Measurements from ENCODE around the gene FGFR2. TPM values are rescaled to one million over a fixed set of nuclear protein-coding genes. Genes with fewer than 3 reads are reported as not detected.

FGFR2 gene
- total and polyA plus RNA-seq, 9 of the 15 experiments (the other 6 are each of a cell fraction or from before 2014, with no cell fraction given) = 0.20 TPM; not detected in 8

GRCh38 chr10:121556918-121557573 is 41.2 kb downstream of the FGFR2 start:
- POLR2A ChIA-PET = no interaction called here
- Histone ChIP-seq H3K4me2 (ENCODE audit: insufficient read depth, low read length) (no peak overlapping the region), H3K27ac (ENCODE audit: extremely low read depth, low read depth, low read length) (no peak overlapping the region), H3K4me3 (no peak overlapping the region), H3K9me3 (replicated peaks; ENCODE audit: control insufficient read depth, insufficient read depth, low read depth, low read length) (no peaks in the 10 kb centered on the region), H3K4me1 (replicated peaks in 1 of 2; ENCODE audit: control insufficient read depth in 2 of 2, insufficient read depth in 2 of 2, low read length in 2 of 2) (no peaks in the 10 kb centered on the region), H3K9ac (ENCODE audit: insufficient read depth in 1 of 2, low read depth in 2 of 2, low read length in 2 of 2) (no peak overlapping the region), H4K20me1 (replicated peaks; ENCODE audit: control insufficient read depth, insufficient read depth, low read length) (no peaks in the 10 kb centered on the region), H3K27me3 (ENCODE audit: control insufficient read depth in 2 of 2, insufficient read depth in 2 of 2, low read length in 2 of 2) (no peaks in the 10 kb centered on the region; a peak in 2 of 5 replicates), H3K79me2 (ENCODE audit: control insufficient read depth, insufficient read depth, low read length) (no peaks in the 10 kb centered on the region), H2AFZ (ENCODE audit: low read depth, low read length) (no peak overlapping the region), H3K9me1 (ENCODE audit: control insufficient read depth, insufficient read depth, low read length) (no peaks in the 10 kb centered on the region), H3K36me3 (ENCODE audit: control insufficient read depth, insufficient read depth, low read length) (no peaks in the 10 kb centered on the region)
- FAIRE-seq (no peak), DNase-seq (ENCODE audit: extremely low read depth in 1 of 4, low spot score in 3 of 4) (no peak), ATAC-seq (no peak)
- intact Hi-C loops (cut with micrococcal nuclease) = no loop called here
- TF ChIP-seq NCOR1 (IDR thresholded peaks at IDR 0.05) (no peak), HOXB6 (CRISPR knock-in tag; IDR thresholded peaks at IDR 0.05; ENCODE audit: borderline replicate concordance) (no peak), MTA2 (IDR thresholded peaks at IDR 0.05; ENCODE audit: low read depth) (no peak), MCM3 (IDR thresholded peaks at IDR 0.05) (no peak), TBP (optimal IDR thresholded peaks at IDR 0.05; ENCODE audit: low read depth, low read length) (no peak)
- CTCF ChIA-PET (ENCODE audit: low intra/inter-chr PET ratio) = no interaction called here
- in situ Hi-C loops (cut with MboI) = no loop called here
- 0% methylated on average over 6 of the region's 6 CpGs for WGBS (ENCODE audit: insufficient coverage, low coverage, missing lambda C conversion rate)
- no TSS peak for BruUV-seq (replicated peaks)

GRCh38 chr10:121556455-121556854 is 41.8 kb downstream of the FGFR2 start:
- POLR2A ChIA-PET = no interaction called here
- no TSS peak for BruUV-seq (replicated peaks)
- in situ Hi-C loops (cut with MboI) (no loop called here), intact Hi-C loops (cut with micrococcal nuclease) (no loop called here)
- ATAC-seq = no peak
- Histone ChIP-seq H3K4me2 (ENCODE audit: insufficient read depth, low read length) (no peak overlapping the region), H3K9ac (ENCODE audit: insufficient read depth in 1 of 2, low read depth in 2 of 2, low read length in 2 of 2) (no peak overlapping the region), H3K9me1 (ENCODE audit: control insufficient read depth, insufficient read depth, low read length) (no peaks in the 10 kb centered on the region), H3K27me3 (ENCODE audit: control insufficient read depth in 2 of 2, insufficient read depth in 2 of 2, low read length in 2 of 2) (no peaks in the 10 kb centered on the region; a peak in 2 of 5 replicates), H3K4me1 (replicated peaks in 1 of 2; ENCODE audit: control insufficient read depth in 2 of 2, insufficient read depth in 2 of 2, low read length in 2 of 2) (no peaks in the 10 kb centered on the region), H3K4me3 (no peak overlapping the region), H3K36me3 (ENCODE audit: control insufficient read depth, insufficient read depth, low read length) (no peaks in the 10 kb centered on the region), H3K79me2 (ENCODE audit: control insufficient read depth, insufficient read depth, low read length) (no peaks in the 10 kb centered on the region), H4K20me1 (replicated peaks; ENCODE audit: control insufficient read depth, insufficient read depth, low read length) (no peaks in the 10 kb centered on the region), H3K9me3 (replicated peaks; ENCODE audit: control insufficient read depth, insufficient read depth, low read depth, low read length) (no peaks in the 10 kb centered on the region), H2AFZ (ENCODE audit: low read depth, low read length) (no peak overlapping the region), H3K27ac (ENCODE audit: extremely low read depth, low read depth, low read length) (no peak overlapping the region)
- 0% methylated on average over 6 of the region's 7 CpGs for WGBS (ENCODE audit: insufficient coverage, low coverage, missing lambda C conversion rate)
- FAIRE-seq = no peak
- no peak for DNase-seq (ENCODE audit: extremely low read depth in 1 of 4, low spot score in 3 of 4)
- CTCF ChIA-PET (ENCODE audit: low intra/inter-chr PET ratio) = no interaction called here
- TF ChIP-seq THAP7 (CRISPR knock-in tag; IDR thresholded peaks at IDR 0.05) (no peak), GTF2A2 (tag; IDR thresholded peaks at IDR 0.05) (no peak), ZNF224 (CRISPR knock-in tag; IDR thresholded peaks at IDR 0.05) (no peak), ATF4 (CRISPR knock-in tag; IDR thresholded peaks at IDR 0.05) (no peak), ZNF695 (CRISPR knock-in tag; IDR thresholded peaks at IDR 0.05) (no peak), SMAD3 (CRISPR knock-in tag; conservative IDR thresholded peaks at IDR 0.05) (no peak), ELF2 (CRISPR knock-in tag; IDR thresholded peaks at IDR 0.05) (no peak), CREBBP (IDR thresholded peaks at IDR 0.05; ENCODE audit: low read depth, low read length) (no peak), ATF2 (CRISPR knock-in tag; IDR thresholded peaks at IDR 0.05) (no peak), RB1 (IDR thresholded peaks at IDR 0.05; ENCODE audit: low read depth) (no peak)
